Ishikawa (cell line): Measurements from ENCODE around the gene DMBT1.
A peak's percentile ranks its signal among the peaks of the same experiment; 100 is the strongest.

Experiments used
- CEBPB ChIP-seq: IDR thresholded peaks from 2 replicates; pipeline ENCODE4 v1.6.1; 2012
- CREB1 ChIP-seq: IDR thresholded peaks from 2 replicates; pipeline ENCODE4 v1.6.1; 2012; ENCODE audit warnings: low read depth
- EGR1 ChIP-seq: IDR thresholded peaks from 2 replicates; pipeline ENCODE4 v1.6.1; 2012
- EP300 ChIP-seq: IDR thresholded peaks from 2 replicates; pipeline ENCODE4 v1.6.1; 2012; ENCODE audit warnings: borderline replicate concordance
- FOXM1 ChIP-seq: IDR thresholded peaks from 2 replicates; pipeline ENCODE4 v1.6.1; 2012; ENCODE audit warnings: low read depth, borderline replicate concordance
- MAX ChIP-seq: IDR thresholded peaks from 2 replicates; pipeline ENCODE4 v1.6.1; 2012
- NFIC ChIP-seq: IDR thresholded peaks from 2 replicates; pipeline ENCODE4 v1.6.1; 2012
- RAD21 ChIP-seq: IDR thresholded peaks from 2 replicates; pipeline ENCODE4 v1.6.1; 2012; ENCODE audit warnings: low read depth
- REST ChIP-seq: IDR thresholded peaks from 2 replicates; pipeline ENCODE4 v1.6.1; 2012; ENCODE audit warnings: low read depth, mild to moderate bottlenecking
- TAF1 ChIP-seq: IDR thresholded peaks from 2 replicates; pipeline ENCODE4 v1.6.1; 2012; ENCODE audit warnings: low read depth, mild to moderate bottlenecking
- TCF12 ChIP-seq: IDR thresholded peaks from 2 replicates; pipeline ENCODE4 v1.6.1; 2012; ENCODE audit warnings: low read depth
- TEAD4 ChIP-seq: IDR thresholded peaks from 2 replicates; pipeline ENCODE4 v1.6.1; 2012
- USF1 ChIP-seq: IDR thresholded peaks from 2 replicates; pipeline ENCODE4 v1.6.1; 2012
- YY1 ChIP-seq: IDR thresholded peaks from 2 replicates; pipeline ENCODE4 v1.6.1; 2012; ENCODE audit warnings: low read depth

GRCh38 chr10:122632031-122632430, 71.5 kb downstream of the DMBT1 start:
- TF ChIP-seq YY1 (no peak), MAX (no peak), EP300 (no peak), TAF1 (no peak), REST (no peak), RAD21 (no peak), CREB1 (no peak), FOXM1 (no peak), USF1 (no peak), NFIC (peak; percentile 62), CEBPB (no peak), TEAD4 (no peak), EGR1 (no peak), TCF12 (no peak)
